H1 (cell line): ENCODE measurements around the gene TAF4. TPM values are rescaled to one million over a fixed set of nuclear protein-coding genes. Genes with fewer than 3 reads are reported as not detected.
A peak's percentile ranks its signal among the peaks of the same experiment; 100 is the strongest.

Experiments used
- CTCF ChIA-PET: fragments of 300-600 bp; sonication (Branson Sonifier 250); formaldehyde crosslinking; loops from one replicate; lab custom pipeline; 2021; ENCODE audit not compliant: partially characterized antibody; lab: Charles Lee
- POLR2A ChIA-PET: fragments of 300-600 bp; sonication (Branson Sonifier 250); formaldehyde crosslinking; loops from one replicate; lab custom pipeline; 2021; ENCODE audit warnings: inconsistent platforms; ENCODE audit not compliant: partially characterized antibody; lab: Charles Lee
- DNase-seq, 2 experiments: peaks; one replicate each; pipeline versions ENCODE4 v3.0.0 to v3.0.0-alpha.2; 2010 to 2022; ENCODE audit warnings: low spot score in 2 of 2, low read depth in 1 of 2, mixed read lengths in 1 of 2
- FAIRE-seq: peaks from 2 replicates; lab custom pipeline; 2011; peaks lifted over from hg19 to GRCh38; lab: Jason Lieb, UNC
- H2AFZ ChIP-seq: 2 replicates; pipeline ENCODE4 v1.8.1; 2012; ENCODE audit warnings: low read length, inconsistent platforms
- H2AK5ac ChIP-seq: 2 replicates; pipeline ENCODE4 v1.6.1; 2013; ENCODE audit warnings: low read depth, low read length
- H2BK120ac ChIP-seq: replicated peaks from 2 replicates; pipeline ENCODE3; 2013; ENCODE audit warnings: low read depth, low read length, inconsistent platforms
- H2BK12ac ChIP-seq: 2 replicates; pipeline ENCODE4 v1.6.1; 2013; ENCODE audit warnings: low read depth, low read length
- H2BK15ac ChIP-seq: 2 replicates; pipeline ENCODE4 v1.6.1; 2013; ENCODE audit warnings: low read length
- H2BK20ac ChIP-seq: 2 replicates; pipeline ENCODE4 v1.6.1; 2013; ENCODE audit warnings: low read length
- H2BK5ac ChIP-seq: 2 replicates; pipeline ENCODE4 v1.6.1; 2013; ENCODE audit warnings: low read depth, low read length
- H3K14ac ChIP-seq: 2 replicates; pipeline ENCODE4 v1.6.1; 2013; ENCODE audit warnings: inconsistent platforms; ENCODE audit not compliant: insufficient read length
- H3K18ac ChIP-seq: 2 replicates; pipeline ENCODE4 v1.6.1; 2013; ENCODE audit warnings: low read length; ENCODE audit errors: extremely low read depth
- H3K23ac ChIP-seq: 2 replicates; pipeline ENCODE4 v1.6.1; 2013; ENCODE audit warnings: inconsistent platforms; ENCODE audit not compliant: insufficient read length
- H3K23me2 ChIP-seq: 2 replicates; pipeline ENCODE4 v1.6.1; 2013; ENCODE audit warnings: low read depth, low read length
- H3K27ac ChIP-seq: 2 replicates; pipeline ENCODE4 v1.6.1; 2011; ENCODE audit warnings: low read depth, low read length, inconsistent platforms
- H3K27me3 ChIP-seq, 4 experiments: replicated peaks in 1 of 4; 1 replicate in 1 of 4; 2 replicates in 3 of 4; pipeline versions ENCODE4 v1.6.1 to v1.8.1; 2011 to 2013; ENCODE audit warnings: low read length in 3 of 4, mild to moderate bottlenecking in 3 of 4, inconsistent platforms in 2 of 4, mixed read lengths in 2 of 4, moderate library complexity in 1 of 4; ENCODE audit not compliant: control insufficient read depth in 3 of 4, insufficient read depth in 3 of 4; ENCODE audit errors: extremely low read depth in 1 of 4
- H3K36me3 ChIP-seq, 4 experiments: 2 replicates each; pipeline versions ENCODE4 v1.6.1 to v1.8.1; 2011 to 2013; ENCODE audit warnings: mild to moderate bottlenecking in 4 of 4, low read length in 3 of 4, moderate library complexity in 2 of 4, control low read depth in 1 of 4, inconsistent platforms in 1 of 4; ENCODE audit not compliant: insufficient read depth in 4 of 4, control insufficient read depth in 2 of 4
- H3K4ac ChIP-seq: replicated peaks from 2 replicates; pipeline ENCODE3; 2013; ENCODE audit warnings: low read length, low read depth, mixed read lengths, inconsistent platforms; ENCODE audit not compliant: insufficient read length
- H3K4me1 ChIP-seq, 4 experiments: replicated peaks in 1 of 4; 1 replicate in 1 of 4; 2 replicates in 3 of 4; pipeline versions ENCODE4 v1.6.1 to v1.8.1; 2011 to 2013; ENCODE audit warnings: low read length in 3 of 4, inconsistent platforms in 2 of 4, mixed read lengths in 1 of 4; ENCODE audit not compliant: insufficient read depth in 4 of 4, control insufficient read depth in 3 of 4
- H3K4me2 ChIP-seq, 2 experiments: 2 replicates each; pipeline versions ENCODE4 v1.6.1 to v1.8.1; 2011 to 2013; ENCODE audit warnings: low read depth in 2 of 2, low read length in 2 of 2, control low read depth in 1 of 2, inconsistent platforms in 1 of 2, mild to moderate bottlenecking in 1 of 2; ENCODE audit not compliant: insufficient read depth in 1 of 2
- H3K4me3 ChIP-seq, 4 experiments: fragments of 200-600, 300-600 bp in 1 of 4; sonication (generic), shearing (Covaris generic), sonication (Bioruptor Twin) in 1 of 4; 2 replicates each; pipeline versions ENCODE4 v1.5.1 to v1.8.1; 2011 to 2016; ENCODE audit warnings: low read length in 4 of 4, low read depth in 3 of 4, control low read depth in 2 of 4, inconsistent platforms in 2 of 4, mild to moderate bottlenecking in 2 of 4, mixed read lengths in 1 of 4, moderate library complexity in 1 of 4; ENCODE audit not compliant: insufficient read depth in 2 of 4; ENCODE audit errors: extremely low read depth in 1 of 4
- H3K56ac ChIP-seq: replicated peaks from 2 replicates; pipeline ENCODE3; 2013; ENCODE audit warnings: low read depth, mild to moderate bottlenecking, mixed read lengths, low read length, inconsistent platforms; ENCODE audit not compliant: insufficient read length
- H3K79me1 ChIP-seq: 2 replicates; pipeline ENCODE4 v1.6.1; 2013; ENCODE audit warnings: low read depth, low read length, control low read depth
- H3K79me2 ChIP-seq, 2 experiments: 2 replicates each; pipeline versions ENCODE4 v1.6.1 to v1.8.1; 2012 to 2013; ENCODE audit warnings: low read length in 2 of 2, mild to moderate bottlenecking in 2 of 2, inconsistent platforms in 1 of 2; ENCODE audit not compliant: insufficient read depth in 2 of 2, control insufficient read depth in 1 of 2
- H3K9ac ChIP-seq, 4 experiments: replicated peaks in 1 of 4; 1 replicate in 1 of 4; 2 replicates in 3 of 4; pipeline versions ENCODE4 v1.6.1 to v1.8.1; 2011 to 2013; ENCODE audit warnings: low read depth in 3 of 4, low read length in 3 of 4, control low read depth in 2 of 4, mild to moderate bottlenecking in 2 of 4, moderate library complexity in 2 of 4, inconsistent platforms in 1 of 4; ENCODE audit errors: extremely low read depth in 1 of 4
- H3K9me3 ChIP-seq, 2 experiments: 2 replicates each; pipeline versions ENCODE4 v1.6.1 to v1.8.1; 2012 to 2013; ENCODE audit warnings: mild to moderate bottlenecking in 2 of 2, moderate library complexity in 2 of 2, control low read depth in 1 of 2, inconsistent platforms in 1 of 2, low read depth in 1 of 2, low read length in 1 of 2, mixed read lengths in 1 of 2; ENCODE audit not compliant: insufficient read depth in 2 of 2
- H4K20me1 ChIP-seq, 2 experiments: replicated peaks in 1 of 2; 2 replicates each; pipeline versions ENCODE3 to v1.8.1; 2011 to 2013; ENCODE audit warnings: inconsistent platforms in 2 of 2, low read length in 2 of 2, mild to moderate bottlenecking in 1 of 2; ENCODE audit not compliant: insufficient read depth in 2 of 2, control insufficient read depth in 1 of 2
- H4K5ac ChIP-seq: 2 replicates; pipeline ENCODE4 v1.6.1; 2013; ENCODE audit warnings: low read length, low read depth, mixed read lengths, inconsistent platforms; ENCODE audit not compliant: insufficient read length
- H4K8ac ChIP-seq: 2 replicates; pipeline ENCODE4 v1.8.0; 2013; ENCODE audit warnings: mild to moderate bottlenecking, moderate library complexity, low read length, inconsistent platforms; ENCODE audit not compliant: insufficient read depth; ENCODE audit errors: extremely low read depth
- H4K91ac ChIP-seq: replicated peaks from 2 replicates; pipeline ENCODE3; 2013; ENCODE audit warnings: low read length, mixed read lengths, inconsistent platforms; ENCODE audit not compliant: insufficient read length
- HDAC2 ChIP-seq, 2 experiments: fragments of 300-600 bp in 1 of 2; sonication (generic) in 1 of 2; IDR thresholded peaks; 2 replicates each; pipeline ENCODE4 v1.6.1; 2011 to 2012; ENCODE audit warnings: low read depth in 2 of 2, low read length in 2 of 2, mild to moderate bottlenecking in 2 of 2, moderate library complexity in 2 of 2, borderline replicate concordance in 1 of 2, inconsistent platforms in 1 of 2
- WGBS, 2 experiments: shearing (Covaris generic) in 1 of 2; methylation state at CpG; one replicate each; pipeline versions ENCODE4 v1.1.6 to v1.1.7; 2013 to 2015; ENCODE audit warnings: low lambda C conversion rate in 2 of 2, mixed read lengths in 2 of 2, inconsistent platforms in 1 of 2, low coverage in 1 of 2, missing lambda C conversion rate in 1 of 2; ENCODE audit not compliant: insufficient replicate concordance in 2 of 2, insufficient coverage in 1 of 2, insufficient read length in 1 of 2; ENCODE audit errors: extremely low coverage in 1 of 2, missing lambda C conversion rate in 1 of 2; 5-methylcytosine and 5-hydroxymethylcytosine counted together
- polyA plus RNA-seq, 7 experiments: library from polyadenylated mRNA; depleted of rRNA in 3 of 7; stranded (reverse) in 5 of 7; unstranded in 2 of 7; fragments of >200 nt in 5 of 7; fragments of 200-250 nt in 2 of 7; gene quantifications; 1 replicate in 5 of 7; 2 replicates in 1 of 7; 4 replicates in 1 of 7; pipeline versions ENCODE4 v1.2.1 to v1.2.3, GENCODE V29; 2011 to 2013; ENCODE audit warnings: missing spikeins in 2 of 7, mixed read lengths in 2 of 7
- total RNA-seq: library from RNA; stranded (reverse); fragmentation: NEBNext Ultra II Directional; extraction: Animal tissue kit (Norgen Biotek cat#: 25700); gene quantifications from 2 replicates; pipeline ENCODE4 v1.2.1, GENCODE V29; 2021

The TAF4 gene
- total and polyA plus RNA-seq, 2 of the 8 experiments (the other 6 are each of a cell fraction or from before 2014, with no cell fraction given) = 16.0 to 30.1 TPM

GRCh38 chr20:62047666-62048345, 17.9 kb downstream of the TAF4 start:
- FAIRE-seq (no peak), DNase-seq (no peak)
- Histone ChIP-seq H3K36me3 (no peaks in the 10 kb centered on the region), H3K9me3 (no peaks in the 10 kb centered on the region), H2AFZ (no peak overlapping the region), H3K9ac (no peak overlapping the region), H4K8ac (no peak overlapping the region), H2BK120ac (no peak overlapping the region), H3K79me1 (peaks cover 33% of the 10 kb centered on the region), H3K14ac (no peak overlapping the region), H2BK15ac (no peak overlapping the region), H4K20me1 (peaks cover 29 to 44% of the 10 kb centered on the region in 2 experiments), H2BK12ac (no peak overlapping the region), H3K79me2 (peaks cover 23 to 99% of the 10 kb centered on the region in 2 experiments), H3K27me3 (no peaks in the 10 kb centered on the region), H2AK5ac (no peak overlapping the region), H3K4me3 (no peak overlapping the region), H3K18ac (no peak overlapping the region), H3K23me2 (no peaks in the 10 kb centered on the region; the same call in 1 of the 2 replicates), H2BK20ac (no peak overlapping the region), H3K4me1 (peaks cover 0 to 16% (median 8%) of the 10 kb centered on the region in 4 experiments; a peak in 3 of 7 replicates), H4K91ac (no peak overlapping the region), H4K5ac (no peak overlapping the region), H3K4ac (no peak overlapping the region), H2BK5ac (0 out of 2 replicates have a peak overlapping the region, but pooled peaks have one; percentile 60), H3K56ac (no peak overlapping the region), H3K23ac (no peak overlapping the region), H3K27ac (no peak overlapping the region), H3K4me2 (no peak overlapping the region)
- no peak for TF ChIP-seq HDAC2 (IDR thresholded peaks at IDR 0.05; ENCODE audit: borderline replicate concordance in 1 of 2, low read depth in 2 of 2, low read length in 2 of 2)
- ChIA-PET POLR2A (interaction anchor here (1.0 to 1.5 kb wide), 4 partner anchors 15 to 134 kb away, joined by 3 to 5 read pairs (median 4); no protein-coding TSS in a partner anchor), CTCF (interaction anchor here (0.5 to 2.3 kb wide), 10 partner anchors 8 to 581 kb away, joined by 3 to 12 read pairs (median 4); no protein-coding TSS in a partner anchor)
- 86% methylated on average over 24 of the region's 24 CpGs; no CpG with 5 or more reads in 1 of the 2 experiments for WGBS, 2 experiments
